Gastroesophageal sphincter (tissue), 4 donors: ENCODE results near the gene ZEB1. TPM values are rescaled to one million over a fixed set of nuclear protein-coding genes. Genes with fewer than 3 reads are reported as not detected.

Experiments
- ATAC-seq: fragments of 150-250 bp; one replicate; pipeline ENCODE4 v1.9.1; 2016; ENCODE audit warnings: mild to moderate bottlenecking, moderate library complexity
- H3K27ac ChIP-seq, 4 donors: fragments of 200-600 bp; sonication (generic) in 3 of 4; 1 replicate in 3 of 4; 2 replicates in 1 of 4; pipeline ENCODE4 v1.5.1; 2016 to 2019
- H3K27me3 ChIP-seq: fragments of 200-600 bp; sonication (generic); one replicate; pipeline ENCODE4 v1.5.1; 2019
- H3K36me3 ChIP-seq, 2 donors: fragments of 200-600 bp; sonication (generic); one replicate each; pipeline ENCODE4 v1.5.1; 2019; ENCODE audit warnings: control low read depth in 1 of 2
- H3K4me1 ChIP-seq, 3 donors: fragments of 200-600 bp; sonication (generic); 1 replicate in 2 of 3; 2 replicates in 1 of 3; pipeline ENCODE4 v1.5.1; 2016 to 2019; ENCODE audit warnings: control low read depth in 2 of 3
- H3K4me3 ChIP-seq, 2 donors: fragments of 200-600 bp; sonication (generic); one replicate each; pipeline ENCODE4 v1.5.1; 2019; ENCODE audit warnings: mild to moderate bottlenecking in 1 of 2, moderate library complexity in 1 of 2
- H3K9me3 ChIP-seq, 3 donors: fragments of 200-600 bp; sonication (generic); one replicate each; pipeline ENCODE4 v1.5.1; 2017 to 2019; ENCODE audit warnings: control low read depth in 2 of 3
- EP300 ChIP-seq: sonication (generic); formaldehyde crosslinking; IDR thresholded peaks from one replicate; pipeline ENCODE4 v1.6.1; 2017; ENCODE audit warnings: antibody characterized with exemption, mild to moderate bottlenecking
- POLR2A ChIP-seq, 2 donors: fragments of 450-650 bp; IDR thresholded peaks; one replicate each; pipeline ENCODE4 v1.6.1; 2017; ENCODE audit warnings: antibody characterized with exemption in 2 of 2, mild to moderate bottlenecking in 2 of 2, moderate library complexity in 1 of 2
- POLR2AphosphoS5 ChIP-seq: sonication (generic); formaldehyde crosslinking; IDR thresholded peaks from one replicate; pipeline ENCODE4 v1.6.1; 2017; ENCODE audit warnings: antibody characterized with exemption
- whole genome bisulfite sequencing, 2 donors: methylation state at CpG; one replicate each; pipeline ENCODE4 v1.1.5; 2018; ENCODE audit warnings: low coverage in 1 of 2; 5-methylcytosine and 5-hydroxymethylcytosine counted together
- total RNA-seq, 4 donors: library from RNA; depleted of rRNA; stranded (reverse); fragments of >200 nt; gene quantifications; one replicate each; pipeline ENCODE4 v1.1.0, GENCODE V29; 2016
- TF ChIP-seq, protein P1 (sequence below), 4 experiments: fragments of 200-600 bp in 2 of 4; fragments of 450-650 bp in 2 of 4; sonication (generic) in 1 of 4; IDR thresholded peaks; one replicate each; pipeline ENCODE4 v1.5.1; 2017 to 2019; ENCODE audit warnings: antibody characterized with exemption in 4 of 4, mild to moderate bottlenecking in 2 of 4, moderate library complexity in 2 of 4

The ZEB1 gene
- total RNA-seq, 4 donors from 2014 or later, result 191 to 219 (median 198) TPM

DNA sequence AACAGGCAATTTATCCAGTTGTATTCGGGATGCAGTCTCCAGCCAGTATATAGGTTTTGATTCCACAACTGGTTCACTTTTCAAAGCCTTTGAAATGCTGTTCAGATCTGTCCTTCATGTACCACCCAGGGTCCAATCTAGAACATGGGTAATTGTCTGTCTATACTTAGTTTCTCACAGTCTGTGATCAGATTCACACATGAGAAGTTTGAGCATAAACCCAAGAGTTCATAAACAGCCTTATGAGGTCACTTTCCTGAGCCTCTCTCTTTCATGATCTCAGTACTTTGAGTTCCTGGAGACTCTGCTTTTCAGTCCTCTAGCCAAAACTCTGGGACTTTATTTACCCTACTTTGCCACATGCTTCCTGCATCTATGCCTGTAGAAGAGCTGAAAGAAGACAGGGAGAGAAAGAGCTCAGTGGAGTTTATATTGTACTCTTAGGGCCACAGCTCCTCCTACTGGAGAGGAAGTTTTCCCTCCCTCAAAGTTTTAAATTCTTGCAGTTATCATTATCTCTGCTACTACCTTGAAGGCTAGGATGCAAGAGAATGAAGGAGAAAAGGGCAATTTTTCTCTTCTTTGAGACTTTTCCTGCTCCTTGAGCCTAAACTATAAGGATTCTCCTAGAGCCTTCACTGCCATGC, 172.0 kb downstream of the ZEB1 start:
- WGBS, 2 donors, result 96% methylated on average over 1 of the region's 1 CpG; no CpG with 5 or more reads in 1 of the 2 donors
- ATAC-seq, result no peak

DNA sequence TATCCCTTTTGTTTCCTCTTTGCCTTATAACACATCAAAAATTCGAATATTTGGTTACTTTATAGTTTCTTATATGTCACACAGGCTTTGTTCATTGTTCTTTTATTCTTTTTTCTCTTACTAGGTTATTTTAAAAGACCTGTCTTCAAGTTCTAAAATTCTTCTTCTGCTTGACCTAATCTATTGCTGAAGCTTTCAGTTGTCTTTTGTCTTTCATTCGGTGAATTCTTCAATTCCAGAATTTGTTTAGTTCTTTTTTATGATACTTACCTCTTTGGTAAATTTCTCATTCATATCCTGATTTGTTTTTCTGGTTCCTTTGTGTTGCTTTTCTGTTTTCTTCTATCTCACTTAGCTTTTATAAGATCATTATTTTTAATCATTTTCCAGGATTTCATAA, 188.4 kb downstream of the ZEB1 start:
- no peak overlapping the region for H3K4me3 ChIP-seq
- H3K4me1 ChIP-seq, result no peaks in the 10 kb centered on the region
- H3K27me3 ChIP-seq, result no peaks in the 10 kb centered on the region
- 89 to 92% methylated on average over 2 of the region's 2 CpGs for WGBS, 2 donors
- peaks cover 0 to 78% of the 10 kb centered on the region in 2 donors for H3K36me3 ChIP-seq
- no peak for ATAC-seq
- TF ChIP-seq, protein P1, sequence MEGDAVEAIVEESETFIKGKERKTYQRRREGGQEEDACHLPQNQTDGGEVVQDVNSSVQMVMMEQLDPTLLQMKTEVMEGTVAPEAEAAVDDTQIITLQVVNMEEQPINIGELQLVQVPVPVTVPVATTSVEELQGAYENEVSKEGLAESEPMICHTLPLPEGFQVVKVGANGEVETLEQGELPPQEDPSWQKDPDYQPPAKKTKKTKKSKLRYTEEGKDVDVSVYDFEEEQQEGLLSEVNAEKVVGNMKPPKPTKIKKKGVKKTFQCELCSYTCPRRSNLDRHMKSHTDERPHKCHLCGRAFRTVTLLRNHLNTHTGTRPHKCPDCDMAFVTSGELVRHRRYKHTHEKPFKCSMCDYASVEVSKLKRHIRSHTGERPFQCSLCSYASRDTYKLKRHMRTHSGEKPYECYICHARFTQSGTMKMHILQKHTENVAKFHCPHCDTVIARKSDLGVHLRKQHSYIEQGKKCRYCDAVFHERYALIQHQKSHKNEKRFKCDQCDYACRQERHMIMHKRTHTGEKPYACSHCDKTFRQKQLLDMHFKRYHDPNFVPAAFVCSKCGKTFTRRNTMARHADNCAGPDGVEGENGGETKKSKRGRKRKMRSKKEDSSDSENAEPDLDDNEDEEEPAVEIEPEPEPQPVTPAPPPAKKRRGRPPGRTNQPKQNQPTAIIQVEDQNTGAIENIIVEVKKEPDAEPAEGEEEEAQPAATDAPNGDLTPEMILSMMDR (IDR thresholded peaks at IDR 0.05), result no peak
- TF ChIP-seq POLR2AphosphoS5 (no peak), EP300 (no peak), POLR2A (IDR thresholded peaks at IDR 0.05) (no peak)
- no peak overlapping the region for H3K27ac ChIP-seq
- peaks cover 0 to 32% (median 0%) of the 10 kb centered on the region in 3 donors for H3K9me3 ChIP-seq

More for the DNA sequence above, 172.0 kb downstream of the ZEB1 start:
- H3K4me3 ChIP-seq, result no peak overlapping the region
- no peaks in the 10 kb centered on the region for H3K4me1 ChIP-seq
- TF ChIP-seq EP300, result no peak
- TF ChIP-seq, protein P1 (IDR thresholded peaks at IDR 0.05), result peak; percentile 39 to 63 (median 54)
- no peaks in the 10 kb centered on the region for H3K27me3 ChIP-seq
- H3K36me3 ChIP-seq, result no peaks in the 10 kb centered on the region
- H3K9me3 ChIP-seq, result peaks cover 0 to 4% (median 0%) of the 10 kb centered on the region in 3 donors
- no peak overlapping the region for H3K27ac ChIP-seq

DNA sequence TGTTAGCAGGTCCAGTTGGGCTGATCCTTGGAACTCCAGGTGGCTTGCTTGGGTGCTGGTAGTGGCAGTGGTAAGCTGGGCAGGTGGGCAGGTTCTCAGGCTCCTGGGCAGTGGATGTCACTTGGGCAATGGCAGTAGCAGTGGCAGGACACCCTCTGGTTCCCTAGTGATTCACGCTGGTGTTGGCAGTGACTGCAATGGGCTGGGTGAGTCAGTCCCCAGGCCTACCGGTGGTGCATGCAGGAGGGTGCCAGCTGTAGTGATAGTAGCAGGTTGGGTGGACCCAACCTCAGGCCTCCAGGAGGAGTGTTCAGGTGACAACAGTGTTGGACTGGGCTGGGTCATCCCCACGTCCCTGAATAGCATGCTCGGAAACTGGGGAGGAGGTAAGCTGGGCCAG, 189.2 kb downstream of the ZEB1 start:
- Histone ChIP-seq H3K36me3 (peaks cover 0 to 80% of the 10 kb centered on the region in 2 donors), H3K4me1 (no peaks in the 10 kb centered on the region), H3K27ac (no peak overlapping the region), H3K4me3 (no peak overlapping the region), H3K9me3 (peaks cover 0 to 32% (median 0%) of the 10 kb centered on the region in 3 donors), H3K27me3 (no peaks in the 10 kb centered on the region)
- no CpG with 5 or more reads among the region's 4 CpGs for WGBS, 2 donors
- no peak for ATAC-seq
- TF ChIP-seq EP300, result no peak

DNA sequence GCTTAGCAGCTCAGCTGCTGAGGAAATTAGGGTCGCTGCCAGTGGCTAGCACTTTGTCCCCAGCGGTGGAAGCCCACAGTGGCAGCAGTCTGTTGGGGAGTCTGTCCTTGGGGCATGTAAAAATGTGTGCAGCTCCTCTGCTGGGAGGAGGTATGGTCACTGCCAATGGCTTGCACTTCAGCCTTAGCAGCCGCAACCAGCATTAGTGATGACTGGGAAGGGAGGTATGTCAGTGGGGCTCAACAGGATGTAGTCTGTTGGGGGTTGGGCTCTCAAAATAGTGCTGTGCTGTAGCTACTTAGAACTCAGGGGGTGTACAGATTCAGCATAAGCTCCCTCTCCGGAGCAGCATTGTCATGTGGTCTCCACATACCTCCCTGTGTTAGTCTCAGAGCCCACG, 189.9 kb downstream of the ZEB1 start:
- no peaks in the 10 kb centered on the region for H3K4me1 ChIP-seq

DNA sequence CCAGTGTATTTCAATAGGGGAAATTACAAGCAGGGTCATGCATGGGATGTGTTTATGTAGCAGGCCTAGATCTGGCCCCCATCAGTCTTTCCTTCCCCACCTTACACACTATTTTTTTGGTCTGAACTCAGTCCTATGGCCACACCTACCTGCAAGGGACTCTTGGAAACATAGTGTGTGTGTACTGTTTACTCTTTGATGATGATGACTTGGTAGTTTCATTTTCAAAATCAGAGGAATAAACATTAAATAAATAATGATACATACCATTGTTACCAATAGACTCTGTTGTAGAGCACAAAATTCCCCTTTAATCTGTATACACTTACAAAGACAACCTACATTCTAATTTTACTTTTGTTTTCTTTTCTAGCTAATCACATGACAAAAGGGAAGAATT, 191.0 kb downstream of the ZEB1 start:
- TF ChIP-seq POLR2A (IDR thresholded peaks at IDR 0.05) (no peak), EP300 (no peak)
- TF ChIP-seq, protein P1 (IDR thresholded peaks at IDR 0.05), result no peak
- no peak for ATAC-seq
- H3K27me3 ChIP-seq, result no peaks in the 10 kb centered on the region
- H3K4me3 ChIP-seq, result no peak overlapping the region
- peaks cover 0 to 70% of the 10 kb centered on the region in 2 donors for H3K36me3 ChIP-seq
- peaks cover 0 to 23% (median 0%) of the 10 kb centered on the region in 3 donors for H3K9me3 ChIP-seq
- H3K4me1 ChIP-seq, result peaks cover 0 to 3% (median 0%) of the 10 kb centered on the region in 3 donors
- H3K27ac ChIP-seq, result no peak overlapping the region

More for the DNA sequence above, 189.9 kb downstream of the ZEB1 start:
- 100% methylated on average over 4 of the region's 5 CpGs; no CpG with 5 or more reads in 1 of the 2 donors for WGBS, 2 donors
- no peak for ATAC-seq
- TF ChIP-seq POLR2A (IDR thresholded peaks at IDR 0.05), result no peak
- no peak for TF ChIP-seq EP300
- TF ChIP-seq POLR2AphosphoS5, result no peak
- TF ChIP-seq, protein P1 (IDR thresholded peaks at IDR 0.05), result no peak
- H3K36me3 ChIP-seq, result peaks cover 0 to 81% of the 10 kb centered on the region in 2 donors
- no peak overlapping the region for H3K27ac ChIP-seq
- H3K27me3 ChIP-seq, result no peaks in the 10 kb centered on the region
- peaks cover 0 to 32% (median 0%) of the 10 kb centered on the region in 3 donors for H3K9me3 ChIP-seq
- H3K4me3 ChIP-seq, result no peak overlapping the region
